Parathyroid adenoma (tissue), 2 donors: Measurements from ENCODE around the gene DDOST.

Source experiments
- H2AFZ ChIP-seq: fragments of 300-600 bp; sonication (generic); one replicate; pipeline ENCODE4 v1.7.0; 2017; ENCODE audit warnings: antibody characterized with exemption, mild to moderate bottlenecking
- H3K27ac ChIP-seq: fragments of 300-600 bp; sonication (generic); one replicate; pipeline ENCODE4 v1.7.0; 2017
- H3K27me3 ChIP-seq: fragments of 300-600 bp; sonication (generic); one replicate; pipeline ENCODE4 v1.7.0; 2017; ENCODE audit warnings: low read length; ENCODE audit not compliant: control insufficient read depth, insufficient read depth
- H3K36me3 ChIP-seq: fragments of 300-600 bp; sonication (generic); one replicate; pipeline ENCODE4 v1.7.0; 2017; ENCODE audit warnings: low read length; ENCODE audit not compliant: control insufficient read depth, insufficient read depth
- H3K4me1 ChIP-seq: fragments of 300-600 bp; sonication (generic); one replicate; pipeline ENCODE4 v1.7.0; 2017; ENCODE audit warnings: control low read depth
- H3K4me2 ChIP-seq: fragments of 300-600 bp; sonication (generic); one replicate; pipeline ENCODE4 v1.7.0; 2017; ENCODE audit warnings: low read length
- H3K4me3 ChIP-seq: fragments of 300-600 bp; sonication (generic); one replicate; pipeline ENCODE4 v1.7.0; 2017; ENCODE audit warnings: low read depth, low read length
- H3K79me2 ChIP-seq: fragments of 300-600 bp; sonication (generic); one replicate; pipeline ENCODE4 v1.7.0; 2017; ENCODE audit warnings: control low read depth
- H3K9ac ChIP-seq: fragments of 300-600 bp; sonication (generic); one replicate; pipeline ENCODE4 v1.7.0; 2017; ENCODE audit warnings: mild to moderate bottlenecking
- H3K9me3 ChIP-seq: fragments of 300-600 bp; sonication (generic); one replicate; pipeline ENCODE4 v1.7.0; 2017; ENCODE audit warnings: low read length; ENCODE audit not compliant: control insufficient read depth
- CTCF ChIP-seq: fragments of 300-600 bp; sonication (generic); IDR thresholded peaks from one replicate; pipeline ENCODE4 v1.7.0; 2017; ENCODE audit warnings: antibody characterized with exemption, mild to moderate bottlenecking
- donor health status: primary hyperparathyroidism.

The DDOST gene

GRCh38 chr1:20665726-20666125 is 4.6 kb upstream of the DDOST start:
- no peak overlapping the region for H3K4me2 ChIP-seq
- H3K9me3 ChIP-seq = no peaks in the 10 kb centered on the region
- no peak overlapping the region for H2AFZ ChIP-seq
- H3K79me2 ChIP-seq = peaks cover 8% of the 10 kb centered on the region
- TF ChIP-seq CTCF = no peak
- no peak overlapping the region for H3K27ac ChIP-seq
- H3K4me3 ChIP-seq = no peak overlapping the region
- no peak overlapping the region for H3K9ac ChIP-seq
- no peaks in the 10 kb centered on the region for H3K27me3 ChIP-seq
- no peaks in the 10 kb centered on the region for H3K36me3 ChIP-seq
- no peaks in the 10 kb centered on the region for H3K4me1 ChIP-seq

- H3K36me3 ChIP-seq = no peaks in the 10 kb centered on the region
- no peak overlapping the region for H3K27ac ChIP-seq
- H3K9me3 ChIP-seq = no peaks in the 10 kb centered on the region
- no peak for TF ChIP-seq CTCF
- H3K4me1 ChIP-seq = no peaks in the 10 kb centered on the region
- no peaks in the 10 kb centered on the region for H3K27me3 ChIP-seq
- no peak overlapping the region for H2AFZ ChIP-seq
- no peak overlapping the region for H3K4me2 ChIP-seq
- H3K9ac ChIP-seq = no peak overlapping the region
- H3K4me3 ChIP-seq = no peak overlapping the region
- peaks cover 16% of the 10 kb centered on the region for H3K79me2 ChIP-seq
Measured at GRCh38 chr1:20663969-20664715, 3.0 kb upstream of the DDOST start.

GRCh38 chr1:20663365-20663764 is 2.2 kb upstream of the DDOST start:
- H3K4me2 ChIP-seq = no peak overlapping the region
- no peak overlapping the region for H3K27ac ChIP-seq
- no peaks in the 10 kb centered on the region for H3K9me3 ChIP-seq
- no peak overlapping the region for H3K4me3 ChIP-seq
- H3K36me3 ChIP-seq = no peaks in the 10 kb centered on the region
- H3K9ac ChIP-seq = no peak overlapping the region
- H3K4me1 ChIP-seq = no peaks in the 10 kb centered on the region
- no peak for TF ChIP-seq CTCF
- peaks cover 16% of the 10 kb centered on the region for H3K79me2 ChIP-seq
- no peaks in the 10 kb centered on the region for H3K27me3 ChIP-seq
- no peak overlapping the region for H2AFZ ChIP-seq

- Histone ChIP-seq H3K79me2 (peaks cover 19% of the 10 kb centered on the region), H3K36me3 (no peaks in the 10 kb centered on the region), H3K4me2 (peak overlapping the region; percentile 76), H3K4me1 (no peaks in the 10 kb centered on the region), H3K9me3 (no peaks in the 10 kb centered on the region), H3K4me3 (peak overlapping the region; percentile 98), H3K9ac (no peak overlapping the region), H3K27ac (peak overlapping the region; percentile 81), H2AFZ (peak overlapping the region; percentile 95), H3K27me3 (no peaks in the 10 kb centered on the region)
- TF ChIP-seq CTCF = no peak
Measured at GRCh38 chr1:20662110-20662475, 924 bp upstream of the DDOST start.

GRCh38 chr1:20660847-20661206 is 342 bp downstream of the DDOST start:
- no peaks in the 10 kb centered on the region for H3K27me3 ChIP-seq
- H3K4me1 ChIP-seq = no peaks in the 10 kb centered on the region
- H3K36me3 ChIP-seq = no peaks in the 10 kb centered on the region
- H3K9me3 ChIP-seq = no peaks in the 10 kb centered on the region
- H3K79me2 ChIP-seq = peaks cover 19% of the 10 kb centered on the region
- peak overlapping the region; percentile 46 for H3K9ac ChIP-seq
- peak overlapping the region; percentile 29 for H3K27ac ChIP-seq
- H3K4me3 ChIP-seq = peak overlapping the region; percentile 98
- H3K4me2 ChIP-seq = peak overlapping the region; percentile 85
- no peak for TF ChIP-seq CTCF
- peak overlapping the region; percentile 95 for H2AFZ ChIP-seq
